Ovary (tissue), 3 donors: Measurements from ENCODE around the gene UBE2E3.

Experiments used
- EP300 ChIP-seq: sonication (generic); formaldehyde crosslinking; IDR thresholded peaks from one replicate; pipeline ENCODE4 v1.6.1; 2017; ENCODE audit warnings: antibody characterized with exemption
- POLR2A ChIP-seq: fragments of 450-650 bp; IDR thresholded peaks from one replicate; pipeline ENCODE4 v1.6.1; 2017; ENCODE audit warnings: antibody characterized with exemption, mild to moderate bottlenecking, moderate library complexity
- TF ChIP-seq, protein P1 (sequence below), 3 donors: fragments of 450-650 bp in 2 of 3; fragments of 200-600 bp in 1 of 3; IDR thresholded peaks; one replicate each; pipeline versions ENCODE4 v1.5.1 to v1.8.0; 2016 to 2022; ENCODE audit warnings: antibody characterized with exemption in 3 of 3, mild to moderate bottlenecking in 1 of 3
- donor health status: DM: no; HTN: no; CAD: no.

DNA sequence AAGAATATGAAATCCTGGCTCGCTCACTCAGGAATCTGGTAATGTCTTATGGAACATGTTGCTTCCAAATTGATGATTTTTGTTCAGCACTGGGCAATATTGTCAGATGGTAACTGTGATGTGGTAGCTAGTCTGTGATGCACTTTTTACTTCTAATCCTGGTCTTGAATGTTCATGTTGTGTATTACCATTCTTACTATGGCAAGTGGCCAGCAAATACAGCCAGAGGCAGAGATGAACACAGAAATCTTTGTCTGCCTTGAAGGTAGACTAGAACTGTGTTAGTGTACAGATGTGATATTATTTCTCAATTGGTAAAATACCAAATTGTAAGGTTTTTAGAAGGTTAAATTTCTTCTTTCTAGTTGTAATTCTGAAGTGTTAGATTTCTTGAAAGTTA lies 83.3 kb downstream of the UBE2E3 start:
- TF ChIP-seq, protein P1, sequence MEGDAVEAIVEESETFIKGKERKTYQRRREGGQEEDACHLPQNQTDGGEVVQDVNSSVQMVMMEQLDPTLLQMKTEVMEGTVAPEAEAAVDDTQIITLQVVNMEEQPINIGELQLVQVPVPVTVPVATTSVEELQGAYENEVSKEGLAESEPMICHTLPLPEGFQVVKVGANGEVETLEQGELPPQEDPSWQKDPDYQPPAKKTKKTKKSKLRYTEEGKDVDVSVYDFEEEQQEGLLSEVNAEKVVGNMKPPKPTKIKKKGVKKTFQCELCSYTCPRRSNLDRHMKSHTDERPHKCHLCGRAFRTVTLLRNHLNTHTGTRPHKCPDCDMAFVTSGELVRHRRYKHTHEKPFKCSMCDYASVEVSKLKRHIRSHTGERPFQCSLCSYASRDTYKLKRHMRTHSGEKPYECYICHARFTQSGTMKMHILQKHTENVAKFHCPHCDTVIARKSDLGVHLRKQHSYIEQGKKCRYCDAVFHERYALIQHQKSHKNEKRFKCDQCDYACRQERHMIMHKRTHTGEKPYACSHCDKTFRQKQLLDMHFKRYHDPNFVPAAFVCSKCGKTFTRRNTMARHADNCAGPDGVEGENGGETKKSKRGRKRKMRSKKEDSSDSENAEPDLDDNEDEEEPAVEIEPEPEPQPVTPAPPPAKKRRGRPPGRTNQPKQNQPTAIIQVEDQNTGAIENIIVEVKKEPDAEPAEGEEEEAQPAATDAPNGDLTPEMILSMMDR (IDR thresholded peaks at IDR 0.05), result no peak
- no peak for TF ChIP-seq POLR2A
- no peak for TF ChIP-seq EP300
